GM11168 (cell line): Measurements from ENCODE around the gene SIAH1.
"Not testable (repeated sequence)": the region's sequence is repeated elsewhere in the genome, so short reads cannot be mapped to it uniquely, and the experiment has no call there.

Experiments
- in situ Hi-C: fragments of 300-500 bp; cut with MboI; formaldehyde crosslinking; loops from one replicate; pipeline ENCODE4 v1.12.0; 2022; ENCODE audit warnings: low sequenced_read_pairs; ENCODE audit not compliant: unreplicated experiment

The SIAH1 gene, protein sequence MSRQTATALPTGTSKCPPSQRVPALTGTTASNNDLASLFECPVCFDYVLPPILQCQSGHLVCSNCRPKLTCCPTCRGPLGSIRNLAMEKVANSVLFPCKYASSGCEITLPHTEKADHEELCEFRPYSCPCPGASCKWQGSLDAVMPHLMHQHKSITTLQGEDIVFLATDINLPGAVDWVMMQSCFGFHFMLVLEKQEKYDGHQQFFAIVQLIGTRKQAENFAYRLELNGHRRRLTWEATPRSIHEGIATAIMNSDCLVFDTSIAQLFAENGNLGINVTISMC

DNA sequence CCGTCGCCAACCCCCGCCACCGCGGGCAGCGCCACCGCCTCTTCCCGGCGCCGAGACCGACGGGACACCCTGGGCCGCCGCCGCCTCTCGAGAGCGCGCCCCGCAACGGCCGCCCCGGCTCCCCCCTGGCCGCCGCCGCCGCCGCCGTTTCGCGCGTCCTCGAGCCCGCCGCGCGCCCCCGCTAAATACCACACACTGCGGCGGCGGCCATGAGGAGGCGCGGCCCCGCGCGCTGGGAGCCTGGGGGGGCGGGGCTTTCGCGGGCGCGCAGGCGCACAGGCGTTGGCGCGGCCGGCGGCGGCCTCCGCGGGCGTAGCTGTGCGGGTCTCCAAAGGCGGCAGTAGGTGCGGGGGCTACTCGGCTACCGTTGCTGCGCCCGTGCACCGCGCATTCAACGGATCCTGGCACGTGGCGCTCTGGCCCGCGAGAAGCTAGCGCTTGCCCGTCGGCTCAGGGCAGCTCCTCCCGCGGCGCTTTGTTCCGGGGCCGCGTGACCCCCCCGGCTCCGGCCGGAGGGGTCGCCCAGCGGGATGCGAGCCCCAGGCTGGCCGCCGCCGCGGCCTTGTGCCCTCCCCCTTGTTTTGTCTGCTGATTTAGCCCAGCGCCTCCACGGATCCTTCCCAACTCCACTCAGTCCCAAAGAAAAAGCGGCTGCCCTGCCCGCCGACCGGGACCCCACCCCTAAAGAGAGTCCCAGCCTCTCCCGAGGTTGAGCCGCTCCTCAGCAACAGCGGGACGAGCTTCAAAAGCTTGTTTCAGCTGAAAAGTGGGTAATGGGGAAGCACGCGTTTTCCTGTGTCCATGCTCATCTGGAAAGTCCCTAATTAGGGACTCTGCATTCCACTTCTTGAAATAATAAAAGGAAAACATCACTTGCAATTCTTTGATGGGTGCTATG is at the start of gene SIAH1:
Gene SIAH1 (minus strand): TSS at position 161 of the 898 bp plus-strand sequence. CDS start 22,985 bp downstream, outside the sequence.
- in situ Hi-C loops: no loop called here

DNA sequence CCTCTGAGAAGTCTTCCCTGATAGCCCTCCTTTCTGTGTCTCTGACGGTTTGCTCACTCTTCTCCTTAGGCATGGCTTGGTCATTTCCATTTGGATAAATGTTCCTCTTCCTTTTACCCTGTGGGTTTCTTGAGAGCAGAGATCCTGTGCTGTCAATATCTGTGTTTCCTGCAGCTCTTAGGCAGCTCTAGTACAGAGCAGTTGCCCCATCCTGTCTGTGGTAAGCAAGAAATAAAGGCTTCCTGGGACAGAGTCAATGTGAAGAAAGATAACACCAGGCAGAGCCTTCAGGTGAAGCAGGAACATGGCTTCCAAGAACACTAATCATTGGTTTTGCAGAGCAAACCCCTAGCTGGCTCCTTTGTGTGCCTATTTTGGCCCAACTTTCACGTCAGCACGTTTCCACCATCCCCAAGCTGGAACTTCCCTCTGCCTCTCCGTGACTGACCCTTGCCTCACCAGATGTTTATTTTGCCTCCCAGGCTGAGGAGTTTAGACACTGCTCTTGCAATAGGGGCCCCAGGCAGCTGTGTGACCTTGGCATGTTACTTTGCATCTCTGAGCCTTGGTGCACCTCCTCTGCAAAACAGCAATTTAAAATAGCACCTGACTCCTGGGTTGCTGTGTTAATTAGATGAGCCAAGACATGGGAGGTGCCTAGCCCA is 49.6 kb upstream of the SIAH1 start:
- in situ Hi-C loops: no loop called here

GRCh38 chr16:48433850-48434530 is 48.8 kb upstream of the SIAH1 start:
- in situ Hi-C loops: no loop called here

DNA sequence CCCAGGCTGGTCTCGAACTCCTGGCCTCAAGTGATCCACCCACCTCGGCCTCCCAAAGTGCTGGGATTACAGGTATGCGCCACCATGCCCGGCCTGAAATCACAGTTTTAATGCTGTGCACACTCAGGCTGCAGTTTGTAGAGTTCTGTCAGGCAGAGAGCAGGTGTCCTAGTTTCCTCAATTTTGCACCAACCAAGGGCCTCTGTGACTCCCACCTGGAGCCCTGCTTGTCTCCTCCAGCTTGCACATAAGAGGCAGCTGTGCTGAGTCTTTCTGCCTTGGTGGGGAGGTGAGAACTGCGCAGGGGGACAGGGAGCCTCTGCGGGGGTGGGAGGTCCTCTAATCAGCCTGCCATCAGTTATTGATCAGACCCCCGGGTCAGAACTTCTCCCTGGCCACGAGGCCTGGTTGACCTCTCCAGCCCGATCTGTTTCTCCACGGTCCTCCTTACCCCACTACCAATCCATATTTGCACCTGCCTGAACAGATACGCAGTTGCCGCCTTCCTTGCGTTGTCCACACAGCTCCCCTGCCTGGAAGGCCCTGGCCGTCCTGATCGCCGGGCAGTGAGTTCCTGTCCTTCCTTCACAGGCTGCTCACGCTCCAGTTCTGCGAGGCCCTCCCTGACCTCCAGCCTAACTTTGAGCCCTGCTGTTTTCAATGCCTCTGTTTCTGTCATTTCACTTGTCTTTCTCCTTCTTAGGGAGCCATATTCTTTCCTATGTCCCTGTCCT is 48.1 kb upstream of the SIAH1 start:
- in situ Hi-C loops: no loop called here

DNA sequence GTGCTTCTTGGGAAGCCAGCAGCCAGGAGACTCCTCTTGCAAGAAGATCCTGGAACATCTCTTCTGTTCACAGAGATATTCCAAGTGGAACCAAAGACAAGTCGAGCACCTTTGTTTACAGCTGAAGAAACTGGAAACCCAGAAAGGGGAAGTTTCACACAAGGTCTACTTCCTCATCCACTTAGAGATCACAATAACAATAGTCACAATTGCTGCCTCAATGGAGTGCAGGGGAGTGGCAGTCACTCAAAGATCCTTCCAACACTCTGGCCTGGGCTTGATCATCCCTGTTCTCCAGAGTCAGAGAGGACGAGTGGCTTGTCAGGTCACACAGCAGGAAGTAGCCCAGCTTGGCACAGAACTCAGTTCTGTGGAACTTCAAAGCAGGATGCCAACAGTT is 46.9 kb upstream of the SIAH1 start:
- in situ Hi-C loops: no loop called here

- in situ Hi-C loops: no loop called here
Measured at GRCh38 chr16:48430890-48431289, 45.7 kb upstream of the SIAH1 start.

GRCh38 chr16:48426244-48427141 is 41.3 kb upstream of the SIAH1 start:
- in situ Hi-C loops: no loop called here

DNA sequence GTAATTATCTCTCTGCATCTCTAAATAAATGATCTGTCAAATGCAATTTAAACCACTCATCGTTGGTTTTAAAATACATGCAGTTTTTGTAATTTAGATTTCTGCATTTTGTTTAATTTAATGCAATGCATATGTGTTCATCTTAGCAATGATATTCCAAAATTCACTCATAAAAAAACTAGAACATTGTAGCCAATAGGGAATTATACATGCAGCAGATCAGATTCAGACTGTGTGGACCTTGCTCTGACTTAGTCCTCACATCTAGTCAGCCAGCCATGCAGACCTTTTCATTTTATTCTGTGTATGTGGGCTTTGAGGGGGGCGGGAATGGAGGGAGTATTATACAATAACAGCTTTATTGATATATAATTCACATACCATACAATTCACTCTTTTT is 37.3 kb upstream of the SIAH1 start:
- in situ Hi-C loops: no loop called here

DNA sequence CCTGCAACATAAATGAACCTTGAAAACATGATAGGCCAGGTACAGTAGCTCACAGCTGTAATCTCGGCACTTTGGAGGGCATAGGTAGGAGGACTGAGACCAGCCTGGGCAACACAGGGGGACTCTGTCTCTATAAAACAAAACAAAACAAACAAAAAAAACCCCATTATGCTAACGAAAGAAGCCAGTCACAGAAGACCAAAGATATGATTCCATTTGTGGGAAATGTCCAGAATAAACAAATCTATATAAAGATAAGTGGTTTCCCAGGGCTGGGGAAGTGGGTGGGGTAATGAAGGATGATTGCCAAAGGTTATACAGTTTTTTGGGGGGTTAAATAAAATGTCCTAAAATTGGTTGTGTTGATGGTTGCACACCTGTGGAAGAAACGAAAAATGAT is 36.5 kb upstream of the SIAH1 start:
- in situ Hi-C loops: no loop called here

- in situ Hi-C loops: no loop called here
Measured at GRCh38 chr16:48420437-48420836, 35.2 kb upstream of the SIAH1 start.

DNA sequence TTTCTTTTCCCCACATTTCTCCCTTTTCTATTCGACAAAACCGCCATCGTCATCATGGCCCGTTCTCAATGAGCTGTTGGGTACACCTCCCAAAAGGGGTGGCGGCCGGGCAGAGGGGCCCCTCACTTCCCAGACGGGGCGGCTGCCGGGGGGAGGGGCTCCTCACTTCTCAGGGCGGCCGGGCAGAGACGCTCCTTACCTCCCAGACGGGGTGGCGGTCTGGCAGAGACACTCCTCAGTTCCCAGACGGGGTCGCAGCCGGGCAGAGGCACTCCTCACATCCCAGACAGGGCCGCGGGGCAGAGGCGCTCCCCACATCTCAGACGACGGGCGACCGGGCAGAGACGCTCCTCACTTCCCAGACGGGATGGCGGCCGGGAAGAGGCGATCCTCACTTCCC is 31.4 kb upstream of the SIAH1 start:
- in situ Hi-C loops: not testable (repeated sequence)

- in situ Hi-C loops: no loop called here
Measured at GRCh38 chr16:48413272-48413671, 28.1 kb upstream of the SIAH1 start.

- in situ Hi-C loops: no loop called here
Measured at GRCh38 chr16:48409839-48410632, 24.8 kb upstream of the SIAH1 start.

DNA sequence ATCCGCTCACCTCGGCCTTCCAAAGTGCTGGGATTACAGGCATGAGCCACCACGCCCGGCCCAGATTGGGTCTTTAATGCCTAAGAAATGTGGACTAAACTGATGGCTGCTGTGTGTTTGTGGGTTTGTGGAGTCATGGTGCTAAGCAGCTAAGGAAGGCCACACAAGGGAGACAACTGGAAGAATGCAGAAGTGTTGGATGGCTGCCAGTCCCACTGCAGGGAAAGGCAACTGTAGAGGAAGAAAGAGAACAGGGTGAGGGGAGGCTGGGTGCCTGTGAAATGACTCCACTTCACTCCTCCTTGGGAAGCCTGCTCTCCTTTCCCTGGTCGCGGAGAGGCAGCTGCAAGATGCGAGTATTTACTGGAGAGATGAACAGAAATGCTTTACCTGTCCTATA is 23.5 kb upstream of the SIAH1 start:
- in situ Hi-C loops: no loop called here

GRCh38 chr16:48405907-48406306 is 20.7 kb upstream of the SIAH1 start:
- in situ Hi-C loops: no loop called here

- in situ Hi-C loops: no loop called here
Measured at GRCh38 chr16:48405153-48405552, 19.9 kb upstream of the SIAH1 start.

DNA sequence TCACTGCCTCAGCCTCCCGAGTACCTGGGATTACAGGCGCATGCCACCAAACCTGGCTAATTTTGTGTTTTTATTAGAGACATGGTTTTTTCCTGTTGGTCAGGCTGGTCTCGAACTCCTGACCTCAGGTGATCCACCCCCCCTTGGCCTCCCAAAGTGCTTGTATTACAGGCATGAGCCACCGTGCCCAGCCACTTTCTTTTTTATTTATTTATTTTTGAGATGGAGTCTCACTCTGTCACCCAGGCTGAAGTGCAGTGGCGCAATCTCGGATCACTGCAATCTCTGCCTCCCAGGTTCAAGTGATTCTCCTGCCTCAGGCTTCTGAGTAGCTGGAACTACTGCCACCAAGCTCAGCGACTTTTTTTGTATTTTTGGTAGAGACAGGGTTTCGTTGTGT is 17.3 kb upstream of the SIAH1 start:
- in situ Hi-C loops: not testable (repeated sequence)

DNA sequence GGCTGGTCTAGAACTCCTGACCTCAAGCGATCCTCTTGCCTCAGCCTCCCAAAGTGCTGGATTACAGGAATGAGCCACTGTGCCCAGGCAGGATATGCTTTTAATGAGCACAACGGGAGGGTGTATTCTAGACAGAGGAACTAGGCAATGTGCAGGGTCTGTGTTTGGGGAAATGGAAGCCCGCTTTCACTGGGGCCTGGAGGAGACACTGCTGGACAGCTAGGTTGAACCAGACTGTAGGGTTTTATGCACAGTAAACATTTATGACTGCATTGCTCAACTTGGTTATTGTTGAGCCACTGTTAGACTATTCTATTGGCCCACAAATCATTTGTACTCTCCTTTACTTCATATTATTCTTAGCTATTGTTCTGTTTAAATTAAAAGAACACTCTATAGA is 10.2 kb upstream of the SIAH1 start:
- in situ Hi-C loops: no loop called here
